Neural cell (in vitro differentiated cells): ENCODE results near the gene OBP2A. TPM values are rescaled to one million over a fixed set of nuclear protein-coding genes. Genes with fewer than 3 reads are reported as not detected.

Source experiments
- H2AFZ ChIP-seq: fragments of 200-600, 300-800 bp; sonication (generic), shearing (Covaris generic); 2 replicates; pipeline ENCODE4 v1.6.0; 2014; ENCODE audit warnings: low read depth, mild to moderate bottlenecking, antibody characterized with exemption, low read length, moderate library complexity
- H3F3A ChIP-seq: fragments of 200-600 bp; shearing (Covaris generic); 2 replicates; pipeline ENCODE4 v1.6.1; 2016; ENCODE audit warnings: mild to moderate bottlenecking, moderate library complexity, mixed read lengths, antibody characterized with exemption, low read length; ENCODE audit not compliant: insufficient read depth, poor library complexity, severe bottlenecking
- H3K27ac ChIP-seq: fragments of 200-600, 300-800 bp; sonication (generic), shearing (Covaris generic); 2 replicates; pipeline ENCODE4 v1.5.1; 2014; ENCODE audit warnings: mild to moderate bottlenecking, low read length, moderate library complexity
- H3K27me3 ChIP-seq: fragments of 300-800, 200-600 bp; sonication (generic), shearing (Covaris generic); 2 replicates; pipeline ENCODE4 v1.6.0; 2014; ENCODE audit warnings: mild to moderate bottlenecking, low read depth, low read length, moderate library complexity; ENCODE audit not compliant: insufficient read depth
- H3K36me3 ChIP-seq: fragments of 300-800, 200-600 bp; sonication (generic), shearing (Covaris generic); 2 replicates; pipeline ENCODE4 v1.5.1; 2014; ENCODE audit warnings: mild to moderate bottlenecking, antibody characterized with exemption, low read length, moderate library complexity; ENCODE audit not compliant: insufficient read depth
- H3K4me2 ChIP-seq: fragments of 300-800, 200-600 bp; sonication (generic), shearing (Covaris generic); 2 replicates; pipeline ENCODE4 v1.6.0; 2014; ENCODE audit warnings: mild to moderate bottlenecking, low read length
- H3K4me3 ChIP-seq: fragments of 300-800, 200-600 bp; sonication (generic), shearing (Covaris generic); 2 replicates; pipeline ENCODE4 v1.5.1; 2014; ENCODE audit warnings: mild to moderate bottlenecking, low read length, moderate library complexity
- H3K79me2 ChIP-seq: fragments of 200-600 bp; shearing (Covaris generic); replicated peaks from 2 replicates; pipeline ENCODE4 v1.6.0; 2014; ENCODE audit warnings: mild to moderate bottlenecking, low read length, moderate library complexity; ENCODE audit not compliant: insufficient read depth
- H3K9ac ChIP-seq: fragments of 300-800, 200-600 bp; sonication (generic), shearing (Covaris generic); 2 replicates; pipeline ENCODE4 v1.6.1; 2016; ENCODE audit warnings: mild to moderate bottlenecking, low read length, mixed read lengths
- H3K9me2 ChIP-seq: fragments of 200-600 bp; shearing (Covaris generic); 2 replicates; pipeline ENCODE4 v1.6.1; 2016; ENCODE audit warnings: mild to moderate bottlenecking, low read length, mixed read lengths; ENCODE audit not compliant: insufficient read depth
- H3K9me3 ChIP-seq: fragments of 200-600, 300-800 bp; sonication (generic), shearing (Covaris generic); 2 replicates; pipeline ENCODE4 v1.6.1; 2016; ENCODE audit warnings: mild to moderate bottlenecking, mixed run types, low read length, moderate library complexity, mixed read lengths
- H4K20me1 ChIP-seq: fragments of 200-600 bp; shearing (Covaris generic); 2 replicates; pipeline ENCODE4 v1.6.1; 2016; ENCODE audit warnings: mild to moderate bottlenecking, mixed run types; ENCODE audit not compliant: insufficient read depth
- CTCF ChIP-seq: fragments of 450-650 bp; IDR thresholded peaks from 2 replicates; pipeline ENCODE4 v1.5.1; 2014; ENCODE audit warnings: antibody characterized with exemption, mild to moderate bottlenecking, moderate library complexity; ENCODE audit not compliant: poor library complexity, severe bottlenecking
- EP300 ChIP-seq: fragments of 450-650 bp; conservative IDR thresholded peaks from 2 replicates; pipeline ENCODE4 v1.6.1; 2014; ENCODE audit warnings: antibody characterized with exemption, mild to moderate bottlenecking, moderate library complexity; ENCODE audit not compliant: poor library complexity, severe bottlenecking
- EZH2 ChIP-seq: fragments of 200-600, 300-800 bp; shearing (Covaris generic), sonication (generic); IDR thresholded peaks from 2 replicates; pipeline ENCODE4 v1.6.1; 2014; ENCODE audit warnings: antibody characterized with exemption, low read length, borderline replicate concordance, mild to moderate bottlenecking; ENCODE audit not compliant: insufficient read depth, poor library complexity, severe bottlenecking
- MXI1 ChIP-seq: fragments of 450-650 bp; conservative IDR thresholded peaks from 2 replicates; pipeline ENCODE4 v1.6.1; 2014; ENCODE audit warnings: antibody characterized with exemption, mild to moderate bottlenecking; ENCODE audit not compliant: poor library complexity, severe bottlenecking
- POLR2AphosphoS5 ChIP-seq: IDR thresholded peaks from 2 replicates; pipeline ENCODE4 v1.6.1; 2012
- RAD21 ChIP-seq: fragments of 450-650 bp; conservative IDR thresholded peaks from 2 replicates; pipeline ENCODE4 v1.6.1; 2014; ENCODE audit warnings: antibody characterized with exemption, mild to moderate bottlenecking, moderate library complexity
- REST ChIP-seq: IDR thresholded peaks from 2 replicates; pipeline ENCODE4 v1.6.1; 2012; ENCODE audit warnings: borderline replicate concordance
- SMC3 ChIP-seq: fragments of 450-650 bp; conservative IDR thresholded peaks from 2 replicates; pipeline ENCODE4 v1.6.1; 2014; ENCODE audit warnings: antibody characterized with exemption, mild to moderate bottlenecking, moderate library complexity; ENCODE audit not compliant: poor library complexity
- TAF1 ChIP-seq: IDR thresholded peaks from 2 replicates; pipeline ENCODE4 v1.6.1; 2012; ENCODE audit warnings: low read depth
- polyA plus RNA-seq: library from polyadenylated mRNA; depleted of rRNA; stranded (reverse); fragments of >200 nt; gene quantifications from 2 replicates; pipeline ENCODE4 v1.2.3, GENCODE V29; 2014

Gene OBP2A
- polyA plus RNA-seq, 1 donor from 2014 or later, result not detected

GRCh38 chr9:135504262-135505243 is 41.4 kb upstream of the OBP2A start:
- Histone ChIP-seq H4K20me1 (no peaks in the 10 kb centered on the region), H3K9me2 (no peaks in the 10 kb centered on the region), H2AFZ (no peak overlapping the region), H3K27ac (no peak overlapping the region), H3K4me3 (no peak overlapping the region), H3F3A (no peaks in the 10 kb centered on the region), H3K9me3 (no peaks in the 10 kb centered on the region), H3K9ac (no peak overlapping the region), H3K36me3 (no peaks in the 10 kb centered on the region), H3K27me3 (no peaks in the 10 kb centered on the region), H3K79me2 (peaks cover 12% of the 10 kb centered on the region), H3K4me2 (no peak overlapping the region)
- TF ChIP-seq EP300, result no peak
- peak; percentile 44 for TF ChIP-seq RAD21
- no peak for TF ChIP-seq MXI1
- TF ChIP-seq CTCF, result peak; percentile 71
- TF ChIP-seq REST, result no peak
- peak; percentile 52 for TF ChIP-seq SMC3
- TF ChIP-seq EZH2, result no peak
- no peak for TF ChIP-seq TAF1
- TF ChIP-seq POLR2AphosphoS5, result no peak

GRCh38 chr9:135505406-135506187 is 40.3 kb upstream of the OBP2A start:
- H3K4me2 ChIP-seq, result no peak overlapping the region
- H3K79me2 ChIP-seq, result peaks cover 12% of the 10 kb centered on the region
- no peaks in the 10 kb centered on the region for H3K27me3 ChIP-seq
- H4K20me1 ChIP-seq, result no peaks in the 10 kb centered on the region
- TF ChIP-seq REST (no peak), EZH2 (no peak), CTCF (no peak), RAD21 (no peak), POLR2AphosphoS5 (no peak), MXI1 (no peak), TAF1 (no peak), EP300 (no peak), SMC3 (no peak)
- H3F3A ChIP-seq, result no peaks in the 10 kb centered on the region
- H3K9ac ChIP-seq, result no peak overlapping the region
- no peaks in the 10 kb centered on the region for H3K9me3 ChIP-seq
- H2AFZ ChIP-seq, result no peak overlapping the region
- H3K27ac ChIP-seq, result no peak overlapping the region
- no peaks in the 10 kb centered on the region for H3K9me2 ChIP-seq
- no peak overlapping the region for H3K4me3 ChIP-seq
- no peaks in the 10 kb centered on the region for H3K36me3 ChIP-seq
